Hematopoietic multipotent progenitor cell treated with erythropoietin and hydrocortisone succinate and interleukin-3 and kit ligand, for 4 days (in vitro differentiated cells): ENCODE data around the gene SLC25A19.
"Not testable (repeated sequence)": the region's sequence is repeated elsewhere in the genome, so short reads cannot be mapped to it uniquely, and the experiment has no call there.

Source experiments
- DNase-seq: peaks from one replicate; pipeline ENCODE4 v3.0.0-alpha.2; 2015

Gene SLC25A19

DNA sequence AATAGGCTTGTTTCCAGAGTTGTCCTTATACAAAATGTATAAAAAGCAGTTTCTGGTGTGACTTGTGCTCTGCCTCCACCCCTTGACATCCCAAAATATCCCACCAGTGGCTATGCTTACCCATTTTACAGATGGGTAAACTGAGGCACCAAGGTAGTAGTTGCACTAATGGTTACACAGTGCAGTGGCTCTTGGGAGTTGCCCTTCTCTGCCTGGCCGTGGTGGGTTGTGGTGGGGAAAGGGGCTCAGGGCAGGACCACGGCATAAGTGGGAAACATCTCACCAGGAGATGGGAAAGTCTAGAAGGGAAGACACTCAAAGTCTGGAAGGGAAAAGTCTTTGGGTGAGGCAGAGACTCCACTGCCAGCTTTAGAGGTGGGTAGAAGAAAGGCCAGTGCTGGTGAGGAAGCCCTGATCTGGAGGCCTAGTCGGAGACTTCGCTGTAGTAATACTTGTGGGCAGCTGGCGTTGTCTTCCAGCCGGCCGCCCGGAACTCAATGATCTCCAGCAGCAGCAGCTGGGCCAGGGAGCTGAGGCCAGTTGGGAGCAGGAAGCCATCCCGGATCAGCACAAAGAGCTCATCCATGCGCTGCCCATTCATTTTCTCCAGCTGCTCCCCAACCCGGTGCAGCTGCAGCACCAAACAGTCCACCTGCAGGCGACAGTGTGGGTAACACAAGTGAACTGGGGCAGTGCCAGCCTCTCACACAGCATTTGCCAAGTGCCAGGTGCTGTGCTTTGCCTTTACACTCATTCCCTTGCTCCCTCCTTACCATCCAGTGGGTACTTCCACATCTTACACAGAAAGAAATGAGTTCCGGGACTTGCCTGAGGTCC lies 22.7 kb downstream of the SLC25A19 start:
- no peak for DNase-seq

DNA sequence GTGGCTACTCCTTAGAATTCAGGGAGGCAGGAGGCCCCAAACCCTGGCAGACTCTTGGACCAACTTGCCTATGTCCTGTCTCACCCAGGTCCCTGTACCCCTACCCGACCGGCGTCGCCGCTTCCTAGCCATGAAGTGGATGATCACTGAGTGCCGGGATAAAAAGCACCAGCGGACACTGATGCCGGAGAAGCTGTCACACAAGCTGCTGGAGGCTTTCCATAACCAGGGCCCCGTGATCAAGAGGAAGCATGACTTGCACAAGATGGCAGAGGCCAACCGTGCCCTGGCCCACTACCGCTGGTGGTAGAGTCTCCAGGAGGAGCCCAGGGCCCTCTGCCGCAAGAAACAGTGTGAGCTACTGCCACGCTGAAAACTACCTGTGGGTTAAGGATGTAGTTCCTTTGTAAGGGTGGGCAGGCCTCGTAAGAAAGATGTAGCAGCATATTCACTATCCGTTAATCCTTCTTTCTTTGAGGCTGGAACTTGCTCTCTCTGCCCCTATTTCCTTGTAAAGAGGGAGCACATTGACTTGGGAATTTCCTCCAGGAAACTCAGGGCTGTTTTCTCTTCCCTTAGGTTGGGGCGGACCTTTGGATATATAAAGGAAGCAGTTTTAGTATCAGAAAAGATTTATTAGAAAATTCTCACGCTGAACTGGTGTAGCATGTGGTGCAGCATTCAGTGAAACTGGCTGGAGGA lies 23.5 kb downstream of the SLC25A19 start:
- DNase-seq: peak; percentile 49

DNA sequence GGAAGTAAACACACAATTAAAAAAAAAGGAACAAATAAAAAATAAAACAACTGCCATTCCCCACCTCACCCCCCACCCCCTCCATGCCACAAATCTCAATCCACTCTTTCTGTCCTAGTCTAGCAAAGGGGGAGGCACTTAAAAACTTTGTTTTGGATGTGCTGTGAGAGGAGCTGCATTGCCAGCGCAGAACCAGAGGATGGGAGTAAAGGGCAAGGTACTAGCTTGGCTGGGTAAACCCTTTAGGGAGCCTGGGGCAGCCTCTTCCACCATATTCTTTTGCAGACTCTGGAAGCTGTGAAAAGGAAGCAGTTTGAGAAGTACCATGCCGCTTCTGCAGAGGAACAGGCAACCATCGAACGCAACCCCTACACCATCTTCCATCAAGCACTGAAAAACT lies 26.2 kb downstream of the SLC25A19 start:
- DNase-seq: peak; percentile 52

DNA sequence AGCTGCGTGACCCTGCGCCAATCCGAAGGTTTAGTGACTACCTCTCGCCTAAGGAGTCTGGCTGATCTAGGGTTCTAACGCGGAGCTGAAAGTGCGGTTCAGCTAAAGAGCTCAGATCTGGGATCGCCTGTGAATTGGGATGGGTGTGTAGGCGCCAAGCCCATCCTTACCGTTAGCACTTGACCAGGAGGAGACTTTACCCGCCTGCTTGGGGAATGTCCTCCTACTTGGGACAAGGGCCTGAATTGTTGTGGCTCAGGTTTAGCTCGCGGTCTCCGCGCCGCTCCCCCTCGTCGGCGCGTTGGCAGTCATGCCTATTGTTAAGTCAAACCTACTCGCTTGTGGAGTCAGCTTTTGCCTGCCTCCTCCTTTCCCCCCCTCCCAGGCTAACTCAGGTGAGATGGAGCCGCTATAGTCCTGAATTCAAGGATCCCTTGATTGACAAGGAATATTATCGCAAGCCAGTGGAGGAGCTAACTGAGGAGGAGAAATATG lies 27.1 kb downstream of the SLC25A19 start:
- no peak for DNase-seq

DNA sequence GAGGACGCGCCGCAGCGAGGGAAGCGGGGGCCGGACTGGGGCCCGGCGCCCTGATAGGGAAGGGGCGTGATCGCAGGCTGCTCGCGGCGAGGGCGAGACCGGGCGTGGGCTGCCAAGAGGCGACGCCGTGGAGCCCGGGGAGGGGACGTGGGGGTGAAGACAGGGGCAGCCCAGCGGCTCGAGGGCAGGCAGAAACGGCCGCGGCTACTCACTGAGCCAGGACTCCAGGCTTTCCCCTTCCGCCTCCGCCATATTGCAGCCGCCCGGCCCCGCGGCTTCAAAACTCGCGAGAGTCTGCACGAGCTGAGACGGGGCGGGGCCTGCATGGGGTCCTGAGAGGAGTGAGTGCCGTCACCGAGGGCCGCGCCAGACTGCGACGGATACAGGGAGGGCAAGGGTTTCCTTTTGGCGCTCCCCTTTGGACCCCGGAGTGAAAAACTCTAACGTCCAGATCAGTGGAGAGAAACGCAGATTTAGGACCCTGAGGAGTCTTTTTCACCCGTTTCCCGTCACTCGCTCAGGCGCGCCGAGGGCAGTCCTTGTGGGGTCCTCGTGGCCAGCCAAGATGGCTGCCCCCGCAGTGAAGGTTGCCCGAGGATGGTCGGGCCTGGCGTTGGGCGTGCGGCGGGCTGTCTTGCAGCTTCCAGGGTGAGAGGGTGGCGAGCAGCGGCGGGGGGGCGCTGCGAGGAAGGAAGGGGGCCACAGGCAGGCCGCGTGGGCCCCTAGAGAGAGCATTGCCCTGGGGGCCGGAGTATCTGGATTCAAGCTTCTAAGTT lies 27.7 kb downstream of the SLC25A19 start, which contains the start of the genes GGA3 and MRPS7:
Gene GGA3 (minus strand): TSS at position 271 of the 776 bp plus-strand sequence. CDS start 19 bp downstream, at position 252.
Gene MRPS7 (plus strand): TSS at position 544 of the 776 bp plus-strand sequence. CDS start 22 bp downstream, at position 566.
- DNase-seq: peak; percentile 98

DNA sequence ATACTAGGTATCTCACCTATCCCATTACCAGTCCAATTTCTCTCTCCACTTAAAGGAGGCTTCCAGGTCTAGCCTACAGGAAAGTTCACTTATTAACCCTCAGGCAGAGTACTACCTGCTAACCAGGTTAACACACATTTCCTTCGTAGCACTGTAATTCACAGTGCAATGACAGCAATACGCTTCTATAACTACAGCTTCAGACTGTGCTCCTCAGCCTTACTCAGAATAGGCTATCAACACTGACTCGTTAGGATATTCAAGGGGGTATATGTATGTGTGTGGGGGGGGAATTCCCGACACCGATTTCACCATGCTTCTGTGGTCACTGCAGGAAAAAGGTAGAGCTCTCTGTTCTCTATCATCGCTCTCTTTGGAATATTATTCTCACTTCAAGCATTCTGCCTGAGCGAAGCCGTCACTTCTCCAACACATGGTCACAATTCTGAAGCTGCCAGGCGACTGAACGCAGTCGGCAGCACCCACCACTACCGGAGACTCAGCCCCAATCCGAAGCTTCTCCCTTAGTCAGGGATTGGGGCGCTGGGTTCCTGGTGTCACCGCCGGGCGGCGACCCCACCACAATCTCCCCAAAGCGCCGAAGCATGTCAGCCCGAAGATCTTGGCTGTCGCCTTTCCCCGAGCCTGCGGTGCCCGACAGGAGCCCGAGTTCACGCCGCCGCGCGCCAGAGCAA lies 28.4 kb downstream of the SLC25A19 start:
- DNase-seq: no peak

DNA sequence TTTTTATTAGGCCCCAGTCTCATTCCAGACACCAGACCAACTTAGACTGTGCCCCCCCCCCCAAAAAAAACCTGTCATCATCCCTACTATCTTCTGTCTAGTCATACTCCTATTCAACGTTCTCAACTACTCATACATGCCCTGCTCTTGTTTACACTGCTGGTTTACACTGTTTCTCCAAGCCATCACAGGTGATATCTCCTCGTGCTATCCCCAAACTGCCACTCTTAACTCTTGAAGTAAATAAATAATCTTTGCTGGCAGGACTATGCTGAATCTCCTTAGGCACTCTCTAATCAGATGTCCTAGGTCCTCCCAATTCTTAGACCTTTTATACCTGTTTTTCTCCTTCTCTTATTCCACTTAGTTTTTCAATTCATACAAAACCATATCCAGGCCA lies 32.0 kb downstream of the SLC25A19 start:
- DNase-seq: not testable (repeated sequence)

DNA sequence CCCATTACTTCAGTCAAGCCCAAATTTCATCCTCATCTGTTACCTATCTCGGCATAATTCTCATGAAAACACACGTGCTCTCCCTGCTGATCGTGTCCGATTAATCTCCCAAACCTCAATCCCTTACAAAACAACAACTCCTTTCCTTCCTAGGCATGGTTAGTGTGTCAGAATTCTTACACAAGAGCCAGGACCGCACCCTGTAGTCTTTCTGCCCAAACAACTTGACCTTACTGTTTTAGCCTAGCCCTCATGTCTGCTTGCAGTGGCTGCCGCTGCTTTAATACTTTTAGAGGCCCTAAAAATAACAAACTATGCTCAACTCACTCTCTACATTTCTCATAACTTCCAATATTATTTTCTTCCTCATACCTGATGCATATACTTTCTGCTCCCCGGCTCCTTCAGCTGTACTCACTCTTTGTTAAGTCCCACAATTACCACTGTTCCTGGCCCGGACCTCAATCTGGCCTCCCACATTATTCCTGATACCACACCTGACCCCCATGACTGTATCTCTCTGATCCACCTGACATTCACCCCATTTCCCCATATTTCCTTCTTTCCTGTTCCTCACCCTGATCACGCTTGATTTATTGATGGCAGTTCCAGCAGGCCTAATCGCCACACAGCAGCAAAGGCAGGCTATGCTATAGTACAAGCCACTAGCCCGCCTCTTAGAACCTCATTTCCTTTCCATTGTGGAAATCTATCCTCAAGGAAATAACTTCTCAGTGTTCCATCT lies 33.1 kb downstream of the SLC25A19 start:
- not testable (repeated sequence) for DNase-seq

DNA sequence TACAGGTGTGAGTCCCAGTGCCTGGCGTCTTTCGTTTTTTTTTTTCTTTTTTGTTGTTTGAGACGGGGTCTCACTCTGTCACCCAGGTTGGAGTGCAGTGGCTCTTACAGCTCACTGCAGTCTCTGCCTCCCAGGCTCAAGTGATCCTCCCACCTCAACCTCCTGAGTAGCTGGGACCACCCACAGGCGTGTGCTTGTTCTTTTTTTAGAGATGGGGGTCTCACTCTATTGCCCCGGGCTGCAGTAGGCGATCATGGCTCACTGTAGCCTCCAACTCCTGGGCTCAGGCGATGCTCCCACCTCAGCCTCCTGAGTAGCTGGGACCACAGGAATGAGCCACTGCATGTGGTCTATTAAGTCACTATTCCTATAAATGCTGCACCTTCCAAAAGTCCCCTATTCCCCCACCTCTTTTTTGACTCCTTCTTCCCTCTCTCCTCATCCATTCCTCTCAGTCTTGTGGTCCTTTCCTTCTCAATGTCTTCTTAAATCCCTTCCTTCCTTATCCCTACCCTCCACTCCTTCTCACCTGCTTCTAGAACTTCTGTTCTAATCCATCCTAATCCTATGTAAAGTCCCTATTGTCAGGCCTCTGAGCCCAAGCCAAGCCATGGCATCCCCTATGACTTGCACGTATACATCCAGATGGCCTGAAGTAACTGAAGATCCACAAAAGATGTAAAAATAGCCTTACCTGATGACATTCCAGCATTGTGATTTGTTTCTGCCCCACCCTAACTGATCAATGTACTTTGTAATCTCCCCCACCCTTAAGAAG lies 37.0 kb downstream of the SLC25A19 start:
- no peak for DNase-seq

DNA sequence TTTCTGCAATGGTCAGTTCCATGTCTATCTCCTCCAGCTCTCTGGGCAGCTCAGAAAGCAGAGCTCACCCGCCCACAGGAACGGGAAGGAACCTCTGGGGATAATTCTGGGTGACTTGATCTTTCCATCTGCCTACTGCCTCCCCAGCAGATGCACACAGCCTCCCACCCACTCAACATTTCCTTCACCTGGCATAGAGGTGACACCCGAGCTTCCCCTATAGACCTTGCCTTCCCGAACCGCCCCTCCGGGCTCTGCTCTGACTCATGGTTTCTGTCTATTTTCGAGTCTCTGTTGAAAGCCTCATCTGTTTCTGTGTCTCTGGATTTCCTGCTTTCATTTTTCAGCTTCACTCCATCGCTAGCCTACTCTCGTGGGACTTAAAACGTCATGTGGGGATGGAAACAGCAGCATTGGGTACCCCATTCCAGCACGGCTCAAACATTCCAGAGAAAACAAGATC lies 39.2 kb downstream of the SLC25A19 start:
- no peak for DNase-seq

DNA sequence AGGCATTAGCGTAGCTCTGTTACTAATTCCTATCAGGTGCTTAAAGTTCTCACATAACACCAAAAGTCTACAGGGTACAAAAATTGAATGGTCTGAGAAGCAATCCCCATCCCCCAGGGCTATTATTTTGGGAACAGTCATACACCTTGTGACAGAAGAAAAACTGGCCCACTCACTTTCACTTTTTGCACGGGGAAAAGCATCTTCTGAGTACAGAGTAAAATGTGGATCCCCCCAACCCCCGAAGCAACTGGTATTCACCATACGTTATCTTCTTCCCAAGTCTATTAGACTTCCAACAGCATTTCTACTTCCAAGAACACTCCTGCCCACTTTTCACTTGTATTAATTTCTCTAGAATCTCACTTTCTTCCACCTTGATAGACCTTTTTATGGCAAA lies 39.7 kb downstream of the SLC25A19 start:
- no peak for DNase-seq

DNA sequence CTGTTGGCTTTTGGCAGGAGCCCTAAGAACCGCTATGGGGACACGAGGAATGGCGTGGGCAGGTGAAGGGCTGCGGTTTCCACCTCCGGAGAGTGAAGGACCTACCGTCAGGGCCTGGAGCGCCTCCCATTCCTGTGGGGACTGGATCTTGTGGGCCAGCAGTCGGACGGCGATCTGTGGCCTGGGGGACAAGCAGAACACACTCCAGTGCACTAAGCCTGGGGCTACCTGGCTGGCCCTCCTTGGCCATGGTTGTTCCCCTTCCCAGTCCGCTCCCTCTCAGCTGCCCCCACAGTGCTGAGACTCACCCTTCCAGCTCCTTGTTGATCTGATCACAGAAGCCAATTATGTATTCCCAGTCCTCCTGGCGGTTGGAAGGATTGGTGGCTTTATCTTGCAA lies 42.8 kb downstream of the SLC25A19 start:
- no peak for DNase-seq

DNA sequence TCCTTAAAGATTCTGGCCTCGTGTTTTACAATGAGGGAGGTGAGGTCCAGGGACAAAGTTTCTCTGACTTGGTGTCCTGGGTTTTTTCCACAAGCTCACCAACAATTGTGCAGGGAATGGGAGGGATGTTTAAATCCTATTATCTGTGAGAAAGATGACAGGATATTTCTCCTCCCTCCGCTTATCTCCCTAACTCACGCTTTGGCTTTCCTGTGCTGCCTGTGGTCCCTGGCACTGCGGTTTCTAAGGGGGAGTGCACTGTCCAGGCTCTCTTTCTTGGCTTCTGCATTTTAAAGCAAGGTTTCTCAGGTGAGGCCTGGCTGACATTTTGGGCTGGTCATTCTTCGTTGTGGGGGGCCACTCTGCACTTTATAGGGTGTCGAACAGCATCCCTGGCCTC lies 44.2 kb downstream of the SLC25A19 start:
- no peak for DNase-seq

DNA sequence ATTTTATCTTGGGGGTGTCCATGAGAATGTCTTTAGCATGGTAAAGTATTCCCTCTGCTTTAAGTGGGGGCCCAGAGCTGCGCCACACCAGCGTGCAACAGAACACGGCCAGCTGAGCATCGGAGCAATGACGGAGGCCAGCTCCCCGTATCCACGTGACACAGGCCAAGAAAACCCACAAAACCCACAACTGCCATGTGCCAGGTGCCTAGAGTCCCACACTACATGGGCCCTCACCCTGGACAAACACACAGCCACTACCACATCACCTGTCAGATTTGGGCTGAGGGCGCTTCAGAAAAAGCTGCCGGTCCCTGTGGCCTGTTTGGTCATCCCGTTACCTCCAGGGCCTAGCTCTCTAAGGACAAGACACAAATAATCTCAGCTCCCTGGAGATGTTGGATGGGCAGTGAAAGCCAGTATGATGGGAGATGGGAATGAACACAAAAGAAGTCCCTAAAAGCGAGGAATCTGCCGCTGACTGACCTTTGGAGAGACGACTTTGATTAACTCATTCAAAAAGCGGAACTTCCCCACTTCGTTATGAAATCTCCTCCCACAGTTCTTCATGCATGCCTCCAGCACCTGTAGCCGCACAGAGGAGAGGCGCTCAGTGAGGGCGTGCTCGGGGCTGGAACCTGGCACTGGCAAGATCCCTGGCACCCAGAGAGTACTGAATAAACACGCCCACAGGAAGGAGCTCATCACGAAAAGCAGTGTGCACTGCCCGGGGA lies 44.9 kb downstream of the SLC25A19 start:
- DNase-seq: peak; percentile 58

DNA sequence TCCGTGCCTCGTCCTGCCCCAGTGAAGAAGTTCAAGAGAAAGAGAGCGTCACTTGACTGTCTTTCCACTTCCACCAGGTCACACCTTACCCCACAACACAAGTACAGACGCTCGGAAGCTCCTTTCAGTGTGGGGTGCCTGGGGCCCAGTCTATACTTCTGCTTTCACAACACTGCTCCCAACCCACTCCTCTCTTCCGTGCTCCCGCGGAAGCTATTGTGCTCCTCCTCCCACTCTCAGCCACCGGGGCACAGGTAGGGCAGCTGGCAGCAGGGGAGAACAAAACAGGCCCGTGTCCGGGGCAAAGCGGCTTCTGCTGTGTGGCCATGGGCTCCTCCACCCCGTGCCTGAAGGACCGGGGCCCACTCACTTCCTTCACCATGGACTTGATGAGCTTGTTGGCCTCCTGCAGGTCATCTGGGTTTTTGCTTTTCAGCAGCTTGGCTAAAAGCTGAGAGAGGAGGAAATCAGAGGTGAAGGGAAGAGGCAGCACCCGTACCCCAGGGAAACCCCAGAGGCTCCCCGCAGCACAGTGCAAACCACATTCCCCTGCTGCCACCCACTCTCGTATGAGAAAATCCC lies 46.7 kb downstream of the SLC25A19 start:
- no peak for DNase-seq

DNA sequence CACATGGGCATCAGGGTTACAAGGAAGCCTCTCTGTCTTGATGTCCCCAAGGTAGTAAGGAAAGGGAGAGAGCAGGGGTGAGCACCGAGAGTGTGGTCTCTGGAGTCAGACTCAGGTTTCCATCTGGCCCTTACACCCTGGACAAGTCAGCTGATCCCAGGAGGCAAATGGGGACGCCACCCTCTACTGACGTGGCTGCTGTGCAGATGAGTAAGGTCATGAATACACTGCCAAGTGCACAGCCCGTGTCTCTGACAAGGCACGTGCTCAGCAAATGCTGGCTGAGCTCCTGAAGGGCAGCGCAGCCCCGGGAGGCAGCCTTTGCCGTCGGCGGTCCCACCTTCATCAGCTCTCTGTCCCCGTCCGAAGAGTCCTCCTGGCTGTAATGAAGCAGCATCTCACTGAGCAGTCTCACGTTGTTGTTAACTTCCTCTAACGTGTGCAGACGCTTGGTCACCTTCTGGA lies 47.2 kb downstream of the SLC25A19 start:
- no peak for DNase-seq

DNA sequence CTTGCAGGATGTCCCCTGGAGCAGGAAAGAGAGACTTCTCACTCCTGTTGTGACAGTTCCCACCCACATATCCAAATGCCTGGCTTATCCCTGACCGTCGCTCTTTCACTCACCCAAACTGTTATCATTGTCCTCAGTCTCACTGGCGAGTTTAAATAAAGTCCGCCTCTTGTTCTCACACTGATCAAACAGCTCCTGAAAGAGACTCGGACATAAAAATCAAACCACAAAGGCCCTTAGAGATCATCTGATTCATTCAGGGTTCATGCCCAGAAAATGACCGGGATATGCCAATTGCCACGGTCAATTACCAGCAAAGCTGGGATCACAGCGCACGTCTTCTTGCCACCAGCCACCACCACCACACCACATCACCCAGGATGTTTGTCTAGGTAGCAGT lies 47.7 kb downstream of the SLC25A19 start:
- DNase-seq: no peak

DNA sequence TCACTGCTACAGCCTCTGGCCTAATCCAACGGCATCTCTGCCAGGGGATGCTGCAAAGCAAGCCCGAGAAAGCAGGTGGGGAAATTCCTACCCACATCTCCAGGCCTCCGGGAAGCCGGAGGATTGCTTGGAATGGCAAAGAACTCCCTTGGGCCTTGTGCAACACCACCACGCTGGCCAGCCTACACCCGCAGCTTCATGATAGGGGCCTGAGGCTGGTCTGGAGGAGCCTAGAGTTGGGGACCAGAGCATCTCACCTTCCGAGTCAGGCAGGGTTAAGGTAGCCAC lies 48.1 kb downstream of the SLC25A19 start:
- no peak for DNase-seq

DNA sequence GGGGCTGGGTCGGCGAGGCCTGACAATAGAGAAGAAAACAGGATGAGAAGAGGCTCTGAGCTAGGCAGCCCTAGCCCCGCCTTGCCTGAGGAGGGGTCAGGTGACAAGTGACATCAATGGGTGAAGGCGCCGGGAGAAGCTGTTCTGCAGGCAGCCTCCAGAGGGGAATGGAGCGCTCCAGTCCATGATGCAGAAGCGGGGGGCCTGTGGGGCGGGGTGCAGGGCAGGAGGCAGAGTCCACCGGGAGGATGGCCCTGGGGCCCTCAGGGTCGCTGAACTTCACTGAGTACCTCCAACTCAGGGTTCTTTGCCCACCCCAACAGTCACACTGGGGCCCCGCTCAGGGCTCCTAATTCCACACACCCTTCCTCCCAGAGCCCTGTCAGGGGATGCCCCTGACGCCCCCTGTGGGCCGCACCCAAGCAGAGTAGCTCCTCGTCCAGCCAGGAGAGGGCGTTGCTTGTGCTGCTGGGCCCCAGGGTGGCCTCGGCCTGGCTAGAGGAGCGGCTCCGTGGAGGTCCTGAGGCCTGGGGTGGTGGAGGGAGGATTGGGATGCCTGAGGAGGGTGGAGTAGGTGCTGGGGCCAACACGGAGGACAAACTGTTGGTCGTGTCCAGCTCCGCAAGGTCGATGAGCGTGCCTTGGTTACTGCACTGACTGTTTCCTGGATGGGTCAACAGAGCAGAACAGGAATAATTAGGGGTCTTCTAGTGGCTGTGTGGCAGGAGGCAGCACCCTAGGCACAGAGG lies 48.7 kb downstream of the SLC25A19 start:
- peak; percentile 76 for DNase-seq
